Hepatocyte (in vitro differentiated cells): ENCODE measurements around the gene NPLOC4. TPM values are rescaled to one million over a fixed set of nuclear protein-coding genes. Genes with fewer than 3 reads are reported as not detected.

Source experiments
- DNase-seq: peaks from one replicate; pipeline ENCODE4 v3.0.0-alpha.2; 2016; ENCODE audit warnings: low spot score
- H2AFZ ChIP-seq: fragments of 200-600 bp; sonication (generic); 2 replicates; pipeline ENCODE4 v1.6.0; 2016; ENCODE audit warnings: antibody characterized with exemption, mild to moderate bottlenecking
- H3K27ac ChIP-seq: fragments of 200-600 bp; sonication (generic); 2 replicates; pipeline ENCODE4 v1.5.1; 2016; ENCODE audit warnings: mild to moderate bottlenecking
- H3K27me3 ChIP-seq: fragments of 200-600 bp; sonication (generic); 2 replicates; pipeline ENCODE4 v1.6.1; 2016
- H3K36me3 ChIP-seq: fragments of 200-600 bp; sonication (generic); replicated peaks from 2 replicates; pipeline ENCODE4 v1.5.1; 2016; ENCODE audit warnings: low read depth; ENCODE audit not compliant: insufficient read depth
- H3K4me1 ChIP-seq: fragments of 200-600 bp; sonication (generic); 2 replicates; pipeline ENCODE4 v1.5.1; 2016; ENCODE audit warnings: mild to moderate bottlenecking, moderate library complexity; ENCODE audit not compliant: insufficient read depth
- H3K4me2 ChIP-seq: fragments of 200-600 bp; sonication (generic); 2 replicates; pipeline ENCODE4 v1.6.0; 2016
- H3K4me3 ChIP-seq: fragments of 200-600 bp; sonication (generic); 2 replicates; pipeline ENCODE4 v1.5.1; 2016; ENCODE audit warnings: mild to moderate bottlenecking
- H3K79me2 ChIP-seq: fragments of 200-600 bp; sonication (generic); 2 replicates; pipeline ENCODE4 v1.6.0; 2017; ENCODE audit warnings: mild to moderate bottlenecking
- H3K9me2 ChIP-seq: fragments of 200-600 bp; sonication (generic); replicated peaks from 2 replicates; pipeline ENCODE4 v1.6.0; 2017; ENCODE audit warnings: mild to moderate bottlenecking; ENCODE audit not compliant: insufficient read depth
- H3K9me3 ChIP-seq: fragments of 200-600 bp; sonication (generic); 2 replicates; pipeline ENCODE4 v1.5.1; 2016; ENCODE audit warnings: low read depth, mild to moderate bottlenecking
- H4K20me1 ChIP-seq: fragments of 200-600 bp; sonication (generic); 2 replicates; pipeline ENCODE4 v1.6.0; 2016; ENCODE audit warnings: mild to moderate bottlenecking; ENCODE audit not compliant: insufficient read depth, poor library complexity, severe bottlenecking
- CTCF ChIP-seq: fragments of 200-600 bp; sonication (generic); IDR thresholded peaks from 2 replicates; pipeline ENCODE4 v1.5.1; 2016; ENCODE audit warnings: antibody characterized with exemption, mild to moderate bottlenecking; ENCODE audit not compliant: poor library complexity
- EZH2 ChIP-seq: fragments of 200-600 bp; sonication (generic); IDR thresholded peaks from 2 replicates; pipeline ENCODE4 v1.6.1; 2016; ENCODE audit warnings: antibody characterized with exemption, mild to moderate bottlenecking, borderline replicate concordance
- EZH2phosphoT487 ChIP-seq: fragments of 200-600 bp; sonication (generic); IDR thresholded peaks from one replicate; pipeline ENCODE4 v1.6.1; 2018; ENCODE audit warnings: antibody characterized with exemption, mild to moderate bottlenecking, low read depth, moderate library complexity; ENCODE audit not compliant: unreplicated experiment, severe bottlenecking
- WGBS: methylation state at CpG from one replicate; pipeline ENCODE4 v1.1.6; 2016; ENCODE audit warnings: low lambda C conversion rate; ENCODE audit errors: missing lambda C conversion rate; 5-methylcytosine and 5-hydroxymethylcytosine counted together
- polyA plus RNA-seq: library from polyadenylated mRNA; unstranded; fragments of >200 nt; fragmentation: Nextera tagmentation; extraction: Ambion mirVana; gene quantifications from 2 replicates; pipeline ENCODE4 v1.2.1, GENCODE V29; 2016
- total RNA-seq: library from RNA; depleted of rRNA; stranded (reverse); fragments of >200 nt; gene quantifications from 2 replicates; pipeline ENCODE4 v1.2.3, GENCODE V29; 2014

The NPLOC4 gene
- total and polyA plus RNA-seq, 2 experiments from 2014 or later: 53.7 to 54.6 TPM

DNA sequence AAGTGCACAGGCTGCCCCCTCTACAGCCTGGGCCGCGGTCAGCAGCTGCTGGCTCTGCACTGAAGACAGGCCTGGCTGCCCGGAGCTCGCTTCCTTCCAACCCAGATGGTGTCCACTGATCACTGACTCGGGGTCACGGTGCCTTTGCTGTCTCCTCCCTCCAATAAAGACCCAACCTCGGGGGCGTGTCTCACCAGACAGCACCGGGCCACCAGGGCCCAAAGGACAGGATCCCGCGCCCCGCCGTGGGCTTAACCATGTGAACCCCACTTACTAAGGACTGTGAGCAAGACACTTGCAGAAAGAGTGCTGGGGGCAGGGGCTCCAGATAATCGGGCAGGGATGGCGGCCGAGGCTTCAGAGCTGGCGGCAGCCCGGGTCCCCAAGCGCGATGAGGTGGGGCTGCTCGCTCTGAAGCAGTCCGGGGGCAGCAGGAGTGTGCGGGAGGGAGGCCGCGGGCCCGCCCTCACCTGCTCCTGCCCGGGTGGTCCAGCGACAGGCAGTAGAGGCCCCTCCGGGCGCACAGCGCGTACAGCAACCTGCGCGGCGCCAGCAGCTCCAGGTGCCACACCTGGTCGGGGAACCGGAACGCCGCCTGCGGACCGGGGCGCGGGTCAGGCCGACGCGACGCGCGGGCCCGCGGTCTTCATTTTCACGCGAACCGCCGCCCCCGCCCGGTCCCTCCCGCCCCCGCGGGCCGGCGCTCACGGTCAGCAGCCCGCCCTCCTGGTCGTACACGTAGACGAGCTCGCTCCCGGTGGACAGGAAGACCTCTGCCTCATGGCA, 85.3 kb downstream of the NPLOC4 start:
- no peaks in the 10 kb centered on the region for H3K9me3 ChIP-seq
- peak overlapping the region; percentile 72 for H3K27ac ChIP-seq
- peak; percentile 44 for DNase-seq
- peaks cover 24% of the 10 kb centered on the region for H3K79me2 ChIP-seq
- H3K4me1 ChIP-seq: peaks cover 26% of the 10 kb centered on the region
- TF ChIP-seq EZH2phosphoT487 (no peak), CTCF (no peak), EZH2 (no peak)
- peak overlapping the region; percentile 97 for H2AFZ ChIP-seq
- no peaks in the 10 kb centered on the region for H3K9me2 ChIP-seq
- 5% methylated on average over 52 of the region's 69 CpGs for WGBS
- H3K27me3 ChIP-seq: no peaks in the 10 kb centered on the region
- no peaks in the 10 kb centered on the region for H4K20me1 ChIP-seq
- H3K4me2 ChIP-seq: peak overlapping the region; percentile 99
- H3K36me3 ChIP-seq: no peaks in the 10 kb centered on the region
- peak overlapping the region; percentile 94 for H3K4me3 ChIP-seq

DNA sequence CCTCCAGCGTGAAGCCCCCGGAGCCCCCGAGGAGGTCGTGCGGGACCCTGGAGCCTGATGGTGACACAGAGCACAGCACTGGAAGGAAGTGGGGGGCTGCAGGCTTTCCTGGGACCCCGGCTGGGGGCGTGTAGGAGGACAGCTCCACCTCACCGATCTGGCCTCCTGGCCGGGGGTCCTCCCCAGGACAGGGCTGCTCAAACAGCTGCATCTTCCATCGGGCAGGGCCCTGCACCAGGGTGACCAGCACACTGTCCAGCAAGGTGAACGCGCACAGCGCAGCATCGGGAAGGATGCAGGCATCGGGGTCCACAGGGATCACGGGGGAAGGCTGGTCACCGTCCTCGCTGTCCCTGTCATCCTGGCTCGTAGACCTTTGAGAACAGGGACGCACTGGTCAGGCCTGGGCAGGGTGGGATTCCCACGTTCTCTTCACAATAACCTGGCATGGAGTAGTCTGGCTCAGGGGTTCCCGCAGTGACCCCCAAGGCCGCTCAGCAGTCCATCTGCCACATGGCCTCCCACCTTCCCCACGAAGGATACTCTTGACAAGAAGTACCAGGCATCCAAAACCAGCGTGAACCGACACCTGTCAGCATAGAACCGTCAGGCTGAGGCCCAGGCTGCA, 86.0 kb downstream of the NPLOC4 start:
- Histone ChIP-seq H3K4me3 (peak overlapping the region; percentile 94), H2AFZ (no peak overlapping the region), H3K9me3 (no peaks in the 10 kb centered on the region), H3K9me2 (no peaks in the 10 kb centered on the region), H3K36me3 (no peaks in the 10 kb centered on the region), H3K4me1 (peaks cover 25% of the 10 kb centered on the region), H3K79me2 (peaks cover 24% of the 10 kb centered on the region), H3K27ac (no peak overlapping the region), H3K4me2 (peak overlapping the region; percentile 99), H3K27me3 (no peaks in the 10 kb centered on the region), H4K20me1 (no peaks in the 10 kb centered on the region)
- no peak for DNase-seq
- 93% methylated on average over 26 of the region's 27 CpGs for WGBS
- TF ChIP-seq CTCF: no peak
- no peak for TF ChIP-seq EZH2phosphoT487
- no peak for TF ChIP-seq EZH2

DNA sequence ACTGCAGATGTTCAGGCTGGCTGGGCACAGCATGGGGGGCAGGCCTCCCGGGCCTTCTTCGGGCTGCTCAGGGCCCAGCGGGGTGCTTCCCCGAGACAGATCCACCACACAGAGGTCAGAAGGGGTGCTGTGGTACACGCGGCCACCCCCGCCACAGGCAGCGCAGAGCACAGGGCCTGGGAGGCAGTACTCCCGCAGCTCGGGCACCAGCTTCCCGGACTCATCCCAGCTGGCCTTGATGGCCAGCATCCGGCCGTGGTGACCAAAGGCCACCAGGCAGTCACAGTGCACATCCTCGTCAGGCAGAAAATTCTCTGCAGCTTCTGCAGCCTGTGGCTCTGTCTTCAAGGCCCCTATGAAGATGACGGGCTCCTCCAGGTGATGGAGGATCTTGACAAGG, 86.6 kb downstream of the NPLOC4 start:
- H3K79me2 ChIP-seq: peaks cover 24% of the 10 kb centered on the region
- peaks cover 21% of the 10 kb centered on the region for H3K4me1 ChIP-seq
- H3K9me3 ChIP-seq: no peaks in the 10 kb centered on the region
- no peak overlapping the region for H3K27ac ChIP-seq
- H3K27me3 ChIP-seq: no peaks in the 10 kb centered on the region
- TF ChIP-seq EZH2phosphoT487 (no peak), EZH2 (no peak), CTCF (no peak)
- H4K20me1 ChIP-seq: no peaks in the 10 kb centered on the region
- no peak overlapping the region for H3K4me3 ChIP-seq
- 97% methylated on average over 15 of the region's 15 CpGs for WGBS
- H3K9me2 ChIP-seq: no peaks in the 10 kb centered on the region
- no peak overlapping the region for H3K4me2 ChIP-seq
- no peak for DNase-seq
- H2AFZ ChIP-seq: no peak overlapping the region
- H3K36me3 ChIP-seq: no peaks in the 10 kb centered on the region
